Stimulated activated effector memory CD8-positive, alpha-beta T cell treated with anti-CD3 and anti-CD28 coated beads, Interleukin-12 subunit alpha, Interleukin-12 subunit beta, amount 100 ng/mL, for 72 hours (primary cell): Measurements from ENCODE around the gene LHPP.

Source experiments
- ATAC-seq: fragments of 150-1000 bp; cut with Tn5 transposase; 2 replicates; pipeline ENCODE4 v1.10.0; 2021
- DNase-seq, 2 donors: peaks; one replicate each; pipeline ENCODE4 v3.0.0; 2021 to 2022; ENCODE audit warnings: low spot score in 2 of 2
- H3K27ac Mint-ChIP-seq: one replicate; pipeline ENCODE4 v1.8.0; 2022; ENCODE audit warnings: mild to moderate bottlenecking, mixed read lengths
- H3K36me3 Mint-ChIP-seq: one replicate; pipeline ENCODE4 v1.8.0; 2022; ENCODE audit warnings: mild to moderate bottlenecking, mixed read lengths
- H3K4me1 Mint-ChIP-seq: one replicate; pipeline ENCODE4 v1.8.0; 2022; ENCODE audit warnings: mixed read lengths
- H3K4me3 Mint-ChIP-seq: one replicate; pipeline ENCODE4 v1.8.0; 2022; ENCODE audit warnings: mild to moderate bottlenecking, mixed read lengths
- H3K9me3 Mint-ChIP-seq: one replicate; pipeline ENCODE4 v1.8.0; 2022; ENCODE audit warnings: mixed read lengths

LHPP gene

DNA sequence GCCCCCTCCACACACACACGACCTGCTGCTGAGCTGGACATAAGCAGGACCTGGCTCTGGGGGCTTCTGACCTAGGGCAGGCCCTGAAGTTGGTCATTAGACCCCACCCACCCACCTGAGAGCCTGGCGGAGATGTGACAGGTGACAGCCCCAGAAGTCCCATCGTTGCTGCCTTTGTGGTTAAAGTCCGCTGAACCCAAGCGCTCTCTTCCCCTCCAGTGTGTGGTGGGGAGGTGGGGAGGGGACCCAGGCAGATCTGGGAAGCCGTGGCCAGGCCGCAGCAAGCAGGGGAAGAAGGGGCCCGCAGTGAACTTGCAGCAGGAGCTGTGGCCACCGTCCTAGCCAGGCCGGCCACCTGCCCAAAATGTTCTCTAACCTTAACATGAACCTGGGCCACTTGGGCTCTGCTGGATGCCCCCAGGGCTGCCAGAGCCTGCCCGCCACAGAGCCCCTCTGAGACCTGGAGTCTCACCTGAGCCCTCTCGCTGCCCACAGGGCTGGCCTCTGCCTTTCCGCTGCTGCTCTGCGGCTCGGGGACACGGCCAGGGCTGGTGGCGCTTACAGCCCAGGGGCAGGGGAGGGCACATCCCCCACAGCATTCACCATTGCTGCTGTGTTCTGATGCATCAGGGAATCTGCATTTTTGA, 65.1 kb downstream of the LHPP start:
- Mint-ChIP-seq H3K9me3 (no peaks in the 10 kb centered on the region), H3K4me1 (peaks cover 10% of the 10 kb centered on the region), H3K36me3 (no peaks in the 10 kb centered on the region), H3K27ac (no peak overlapping the region), H3K4me3 (no peak overlapping the region)
- DNase-seq (no peak), ATAC-seq (no peak)

- Mint-ChIP-seq H3K27ac (no peak overlapping the region), H3K36me3 (no peaks in the 10 kb centered on the region), H3K4me3 (no peak overlapping the region), H3K9me3 (no peaks in the 10 kb centered on the region), H3K4me1 (peaks cover 10% of the 10 kb centered on the region)
- ATAC-seq (no peak), DNase-seq (no peak)
These were observed 66.3 kb downstream of the LHPP start for GRCh38 chr10:124527874-124528395.

- H3K4me3 Mint-ChIP-seq, result no peak overlapping the region
- H3K36me3 Mint-ChIP-seq, result no peaks in the 10 kb centered on the region
- DNase-seq, result no peak
- peak overlapping the region; percentile 32 for H3K27ac Mint-ChIP-seq
- no peaks in the 10 kb centered on the region for H3K9me3 Mint-ChIP-seq
- no peak for ATAC-seq
- H3K4me1 Mint-ChIP-seq, result peaks cover 10% of the 10 kb centered on the region
These were observed 68.1 kb downstream of the LHPP start for GRCh38 chr10:124529661-124530214.

- H3K36me3 Mint-ChIP-seq, result no peaks in the 10 kb centered on the region
- H3K4me1 Mint-ChIP-seq, result peaks cover 10% of the 10 kb centered on the region
- DNase-seq, result peak; percentile 84 to 93
- peak; percentile 95 for ATAC-seq
- no peak overlapping the region for H3K4me3 Mint-ChIP-seq
- no peaks in the 10 kb centered on the region for H3K9me3 Mint-ChIP-seq
- peak overlapping the region; percentile 32 for H3K27ac Mint-ChIP-seq
These were observed 68.6 kb downstream of the LHPP start for GRCh38 chr10:124530215-124530665.

DNA sequence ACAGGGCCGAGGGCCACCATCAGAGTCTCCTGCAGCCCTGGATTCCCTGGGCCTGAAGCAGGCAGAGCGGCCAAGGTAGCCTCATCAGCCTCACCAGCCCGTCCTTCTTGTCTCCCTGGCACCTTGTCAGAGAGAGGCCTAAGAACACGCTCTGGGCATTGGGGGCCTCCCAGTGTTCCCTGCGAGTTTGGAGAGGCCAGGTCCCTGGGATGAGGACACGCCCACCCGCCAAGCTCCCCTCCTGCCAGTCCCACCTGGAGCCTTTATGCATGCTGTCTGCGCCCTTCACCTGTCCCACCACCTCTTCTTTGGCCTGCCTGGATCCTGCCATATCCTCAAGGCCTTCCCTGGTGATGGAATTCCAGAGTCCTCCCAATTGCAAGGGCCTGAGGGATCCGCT, 69.2 kb downstream of the LHPP start:
- peak overlapping the region; percentile 32 for H3K27ac Mint-ChIP-seq
- ATAC-seq, result no peak

GRCh38 chr10:124532106-124532641, 70.6 kb downstream of the LHPP start:
- Mint-ChIP-seq H3K36me3 (no peaks in the 10 kb centered on the region), H3K27ac (no peak overlapping the region), H3K4me3 (no peak overlapping the region), H3K9me3 (no peaks in the 10 kb centered on the region), H3K4me1 (peaks cover 10% of the 10 kb centered on the region)
- DNase-seq (no peak), ATAC-seq (no peak)

More for the DNA sequence above, 69.2 kb downstream of the LHPP start:
- no peaks in the 10 kb centered on the region for H3K9me3 Mint-ChIP-seq
- no peaks in the 10 kb centered on the region for H3K36me3 Mint-ChIP-seq
- H3K4me1 Mint-ChIP-seq, result peaks cover 10% of the 10 kb centered on the region
- DNase-seq, result no peak
- H3K4me3 Mint-ChIP-seq, result no peak overlapping the region

GRCh38 chr10:124532788-124533187, 71.2 kb downstream of the LHPP start:
- Mint-ChIP-seq H3K9me3 (no peaks in the 10 kb centered on the region), H3K36me3 (no peaks in the 10 kb centered on the region), H3K4me3 (no peak overlapping the region), H3K4me1 (peaks cover 10% of the 10 kb centered on the region), H3K27ac (no peak overlapping the region)
- no peak for DNase-seq
- no peak for ATAC-seq

- no peak overlapping the region for H3K4me3 Mint-ChIP-seq
- no peak overlapping the region for H3K27ac Mint-ChIP-seq
- peaks cover 10% of the 10 kb centered on the region for H3K4me1 Mint-ChIP-seq
These were observed 71.6 kb downstream of the LHPP start for GRCh38 chr10:124533266-124533665.

DNA sequence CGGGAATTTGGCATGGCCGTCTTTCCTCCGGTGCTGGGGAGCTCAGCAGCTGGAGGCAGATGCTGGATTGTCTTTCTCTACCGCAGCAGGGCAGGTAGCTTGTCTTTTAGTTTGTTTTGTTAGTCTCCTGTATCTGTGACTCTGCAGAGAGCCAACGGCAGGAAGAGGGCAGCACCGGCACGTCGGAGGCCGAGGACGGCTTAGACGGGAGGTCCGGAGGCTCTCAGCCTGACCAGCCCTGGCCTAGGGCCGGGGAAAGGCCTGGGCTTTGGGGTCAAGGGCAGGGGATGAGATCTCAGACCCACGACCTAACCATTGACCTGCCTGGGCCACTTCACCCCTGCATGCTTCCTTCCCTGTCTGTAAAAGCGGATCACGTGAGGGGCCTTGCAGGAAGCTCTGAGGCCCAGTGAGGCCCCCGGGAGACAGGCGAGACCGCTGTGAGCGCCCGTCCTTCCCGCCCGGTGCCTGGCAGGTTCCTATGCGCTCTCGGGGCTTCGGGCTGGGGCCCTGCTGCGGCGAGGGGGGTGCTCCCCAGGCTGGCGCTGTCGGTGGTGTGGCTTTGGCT, 72.7 kb downstream of the LHPP start:
- no peak overlapping the region for H3K4me3 Mint-ChIP-seq

More at GRCh38 chr10:124533266-124533665, 71.6 kb downstream of the LHPP start:
- Mint-ChIP-seq H3K9me3 (no peaks in the 10 kb centered on the region), H3K36me3 (no peaks in the 10 kb centered on the region)
- DNase-seq, result no peak
- no peak for ATAC-seq

DNA sequence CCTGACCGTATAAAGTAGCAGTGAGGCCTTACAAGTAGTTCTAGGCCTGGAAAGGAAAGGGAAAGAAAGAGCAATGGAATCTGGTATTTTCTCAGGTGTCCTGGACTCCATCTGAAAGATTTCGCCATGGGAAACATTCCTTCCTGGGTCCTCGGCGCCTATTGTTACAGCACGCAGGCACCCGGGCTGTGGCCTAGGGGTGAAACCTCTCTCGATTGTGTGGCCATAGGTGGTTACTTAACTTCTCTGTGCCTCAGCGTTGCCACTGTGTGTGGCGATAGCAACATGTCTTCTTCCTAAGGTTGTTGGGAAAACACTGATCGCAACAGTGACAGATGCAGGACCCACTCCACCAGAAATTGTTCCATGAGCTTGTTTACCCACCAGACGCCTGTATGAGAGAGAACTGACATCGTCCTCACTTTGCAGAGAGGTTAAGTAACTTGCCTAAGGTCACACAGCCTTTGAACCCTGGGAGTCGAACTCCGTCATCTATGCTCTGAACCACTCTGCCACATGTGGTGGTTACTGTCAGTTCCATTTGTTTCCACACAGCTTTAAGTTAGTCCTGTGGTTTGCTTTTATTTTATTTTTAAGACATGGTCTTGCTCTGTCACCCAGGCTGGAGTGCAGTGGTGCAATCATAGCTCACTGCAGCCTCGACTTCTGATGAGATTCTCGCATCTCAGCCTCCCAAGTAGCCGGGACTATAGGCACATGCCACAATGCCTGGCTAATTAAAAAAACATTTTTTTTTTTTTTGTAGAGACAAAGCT, 73.4 kb downstream of the LHPP start:
- no peak for ATAC-seq
- no peak overlapping the region for H3K4me3 Mint-ChIP-seq
- no peak for DNase-seq
- H3K27ac Mint-ChIP-seq, result no peak overlapping the region
- peaks cover 8% of the 10 kb centered on the region for H3K4me1 Mint-ChIP-seq
- no peaks in the 10 kb centered on the region for H3K36me3 Mint-ChIP-seq
- H3K9me3 Mint-ChIP-seq, result no peaks in the 10 kb centered on the region

More for the DNA sequence above, 72.7 kb downstream of the LHPP start:
- Mint-ChIP-seq H3K9me3 (no peaks in the 10 kb centered on the region), H3K4me1 (peaks cover 10% of the 10 kb centered on the region), H3K27ac (no peak overlapping the region), H3K36me3 (no peaks in the 10 kb centered on the region)
- ATAC-seq, result no peak
- no peak for DNase-seq

DNA sequence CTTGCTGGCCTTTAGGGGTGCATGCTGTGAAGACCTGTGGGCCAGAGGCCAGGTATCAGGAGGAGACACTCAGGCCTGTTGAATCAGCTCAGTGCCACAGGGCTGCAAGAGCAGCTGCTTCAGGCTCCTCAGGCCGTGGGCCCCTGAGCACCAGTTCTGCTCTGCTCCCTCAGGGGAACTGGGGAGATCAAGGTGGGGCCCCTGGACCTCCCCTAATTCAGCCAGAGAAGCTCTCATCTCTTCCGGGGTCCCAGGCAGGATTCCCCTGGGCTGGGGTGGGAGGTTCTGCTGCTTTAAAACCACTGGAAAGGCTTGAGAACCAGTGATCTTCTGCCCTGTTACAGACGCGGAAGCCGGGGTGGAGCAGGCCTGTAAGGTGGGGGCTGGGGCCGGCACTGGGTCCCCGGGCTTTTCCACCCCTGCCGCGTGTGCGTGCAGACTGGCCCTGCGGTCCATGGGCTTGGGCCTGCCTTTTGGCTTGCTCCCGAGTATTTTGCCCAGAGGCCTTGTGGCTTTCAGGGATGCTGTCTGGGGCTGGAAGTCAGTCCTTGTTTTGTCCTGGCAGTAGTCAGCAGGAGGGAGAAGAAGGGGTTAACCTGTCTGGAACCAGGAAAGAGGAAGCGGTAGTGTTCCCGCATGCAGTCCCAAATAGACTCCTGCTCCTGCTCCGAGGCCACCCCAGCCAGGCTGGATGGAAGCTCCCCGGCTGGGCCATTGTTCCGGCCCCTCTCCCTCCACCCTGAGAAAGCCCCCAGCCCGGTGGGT, 74.3 kb downstream of the LHPP start:
- Mint-ChIP-seq H3K4me3 (no peak overlapping the region), H3K27ac (no peak overlapping the region), H3K9me3 (no peaks in the 10 kb centered on the region), H3K4me1 (no peaks in the 10 kb centered on the region), H3K36me3 (no peaks in the 10 kb centered on the region)
- no peak for ATAC-seq
- no peak for DNase-seq

GRCh38 chr10:124536496-124537050, 75.0 kb downstream of the LHPP start:
- Mint-ChIP-seq H3K36me3 (no peaks in the 10 kb centered on the region), H3K27ac (no peak overlapping the region), H3K9me3 (no peaks in the 10 kb centered on the region), H3K4me3 (no peak overlapping the region), H3K4me1 (no peaks in the 10 kb centered on the region)
- no peak for ATAC-seq
- DNase-seq, result no peak

DNA sequence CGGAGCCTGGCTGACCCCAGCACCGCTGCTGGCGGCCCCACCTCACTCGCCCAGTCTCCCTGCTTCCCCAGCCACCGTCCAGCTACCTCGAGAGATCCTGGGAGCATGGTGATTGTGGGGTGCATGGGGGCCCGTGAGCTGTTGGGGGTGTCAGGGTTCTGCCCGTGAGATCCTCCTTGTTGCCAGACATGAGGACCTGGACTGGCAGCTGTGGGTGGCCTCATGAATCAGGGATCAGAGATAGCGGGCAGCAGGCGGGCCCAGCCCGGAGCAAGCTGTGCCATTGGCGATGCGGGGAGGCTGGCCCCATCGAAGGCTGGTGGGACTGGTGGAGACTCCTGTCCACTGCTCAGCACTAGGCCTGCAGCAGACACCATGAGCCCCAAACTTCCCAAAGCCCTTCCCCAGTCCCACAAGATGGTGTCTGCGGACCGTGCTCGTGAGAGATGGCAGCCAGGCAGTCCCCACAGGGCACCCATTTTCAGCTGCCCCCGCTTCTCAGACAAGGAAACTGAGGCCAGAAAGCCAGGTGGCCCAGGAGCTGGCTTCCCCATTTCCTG, 75.6 kb downstream of the LHPP start:
- H3K36me3 Mint-ChIP-seq, result no peaks in the 10 kb centered on the region
- no peak for DNase-seq
- no peak overlapping the region for H3K27ac Mint-ChIP-seq
- no peaks in the 10 kb centered on the region for H3K4me1 Mint-ChIP-seq
- no peak for ATAC-seq
- no peaks in the 10 kb centered on the region for H3K9me3 Mint-ChIP-seq
- no peak overlapping the region for H3K4me3 Mint-ChIP-seq

GRCh38 chr10:124537891-124538290, 76.3 kb downstream of the LHPP start:
- DNase-seq, result no peak
- ATAC-seq, result no peak
- H3K36me3 Mint-ChIP-seq, result no peaks in the 10 kb centered on the region
- no peaks in the 10 kb centered on the region for H3K4me1 Mint-ChIP-seq
- H3K4me3 Mint-ChIP-seq, result no peak overlapping the region
- H3K9me3 Mint-ChIP-seq, result no peaks in the 10 kb centered on the region
- H3K27ac Mint-ChIP-seq, result no peak overlapping the region
